Upper lobe of right lung (tissue), 1 donor: ENCODE measurements around the gene KLK11. TPM values are rescaled to one million over a fixed set of nuclear protein-coding genes. Genes with fewer than 3 reads are reported as not detected.

ENCODE experiments used
- ATAC-seq: fragments of 200-7000 bp; cut with Tn5 transposase; one replicate; pipeline ENCODE4 v1.9.1; 2020; ENCODE audit warnings: mild to moderate bottlenecking, moderate library complexity
- DNase-seq: peaks from one replicate; pipeline ENCODE4 v3.0.0-alpha.2; 2020
- H3K27ac ChIP-seq: fragments of 200-600 bp; one replicate; pipeline ENCODE4 v1.8.0; 2022
- H3K27me3 ChIP-seq: fragments of 200-600 bp; one replicate; pipeline ENCODE4 v1.8.0; 2022; ENCODE audit warnings: mild to moderate bottlenecking
- H3K36me3 ChIP-seq: fragments of 200-600 bp; one replicate; pipeline ENCODE4 v1.8.0; 2022
- H3K4me1 ChIP-seq: fragments of 200-600 bp; one replicate; pipeline ENCODE4 v1.8.0; 2022
- H3K4me3 ChIP-seq: fragments of 200-600 bp; one replicate; pipeline ENCODE4 v1.8.0; 2022; ENCODE audit warnings: mild to moderate bottlenecking
- H3K9me3 ChIP-seq: fragments of 200-600 bp; one replicate; pipeline ENCODE4 v1.8.0; 2022
- intact Hi-C: fragments of 100-400 bp; cut with DNase I; formaldehyde crosslinking; loops from one replicate; pipeline ENCODE4 v1.11.0; 2022
- total RNA-seq: library from RNA; stranded (reverse); fragmentation: NEBNext Ultra II Directional; extraction: Animal tissue kit (Norgen Biotek cat#: 25700); gene quantifications from one replicate; pipeline ENCODE4 v1.2.1, GENCODE V29; 2021
- TF ChIP-seq, protein P1 (sequence below): fragments of 200-600 bp; IDR thresholded peaks from one replicate; pipeline ENCODE4 v1.8.0; 2022; ENCODE audit warnings: antibody characterized with exemption
- donor health status: DM: no; HTN: yes; CAD: no; lungs with severe emphysema.

KLK11 gene
- total RNA-seq, 1 donor from 2014 or later, result 10.8 TPM

DNA sequence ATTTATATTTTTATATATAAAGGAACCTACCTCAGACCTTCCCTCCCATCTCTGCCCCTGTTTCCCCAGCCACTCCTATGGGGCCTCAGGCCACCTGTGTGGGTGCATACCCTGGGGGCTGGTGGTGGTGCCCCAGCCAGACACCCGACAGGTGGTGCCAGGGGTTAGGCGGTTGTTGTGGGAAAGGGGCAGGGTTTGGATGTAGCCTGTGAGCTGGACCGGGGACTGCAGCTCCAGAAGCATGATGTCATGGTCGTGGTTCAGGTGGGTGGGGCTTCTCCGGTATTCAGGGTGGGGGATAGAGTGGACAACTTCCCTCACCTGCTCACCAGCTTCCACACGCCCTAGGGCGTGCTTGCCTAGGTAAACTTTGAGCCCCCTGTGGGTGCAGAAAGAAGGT lies 33.3 kb upstream of the KLK11 start:
- Histone ChIP-seq H3K9me3 (no peaks in the 10 kb centered on the region), H3K4me3 (no peak overlapping the region), H3K36me3 (no peaks in the 10 kb centered on the region), H3K27ac (no peak overlapping the region), H3K27me3 (peaks cover 30% of the 10 kb centered on the region), H3K4me1 (no peaks in the 10 kb centered on the region)
- no peak for DNase-seq
- TF ChIP-seq, protein P1, sequence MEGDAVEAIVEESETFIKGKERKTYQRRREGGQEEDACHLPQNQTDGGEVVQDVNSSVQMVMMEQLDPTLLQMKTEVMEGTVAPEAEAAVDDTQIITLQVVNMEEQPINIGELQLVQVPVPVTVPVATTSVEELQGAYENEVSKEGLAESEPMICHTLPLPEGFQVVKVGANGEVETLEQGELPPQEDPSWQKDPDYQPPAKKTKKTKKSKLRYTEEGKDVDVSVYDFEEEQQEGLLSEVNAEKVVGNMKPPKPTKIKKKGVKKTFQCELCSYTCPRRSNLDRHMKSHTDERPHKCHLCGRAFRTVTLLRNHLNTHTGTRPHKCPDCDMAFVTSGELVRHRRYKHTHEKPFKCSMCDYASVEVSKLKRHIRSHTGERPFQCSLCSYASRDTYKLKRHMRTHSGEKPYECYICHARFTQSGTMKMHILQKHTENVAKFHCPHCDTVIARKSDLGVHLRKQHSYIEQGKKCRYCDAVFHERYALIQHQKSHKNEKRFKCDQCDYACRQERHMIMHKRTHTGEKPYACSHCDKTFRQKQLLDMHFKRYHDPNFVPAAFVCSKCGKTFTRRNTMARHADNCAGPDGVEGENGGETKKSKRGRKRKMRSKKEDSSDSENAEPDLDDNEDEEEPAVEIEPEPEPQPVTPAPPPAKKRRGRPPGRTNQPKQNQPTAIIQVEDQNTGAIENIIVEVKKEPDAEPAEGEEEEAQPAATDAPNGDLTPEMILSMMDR, result no peak
- intact Hi-C loops, result no loop called here
- no peak for ATAC-seq

DNA sequence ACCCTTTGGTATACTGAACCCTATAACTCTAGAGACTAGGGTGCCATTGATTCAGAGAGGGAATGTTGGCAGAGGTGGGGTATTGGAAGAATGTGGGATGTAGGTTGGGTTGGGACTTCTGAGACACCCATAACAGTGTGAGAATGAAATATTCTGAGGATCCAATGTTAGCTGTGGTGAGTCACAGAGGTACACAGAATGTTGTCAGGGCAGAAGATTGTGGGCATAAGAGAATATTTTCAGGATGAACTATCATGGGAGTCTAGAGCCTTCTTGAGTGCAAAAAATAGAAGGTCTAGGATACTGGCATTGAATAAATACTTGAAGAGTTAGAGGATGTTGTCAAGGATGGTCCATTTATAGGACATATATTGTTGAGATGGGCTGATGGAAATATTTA lies 29.4 kb upstream of the KLK11 start:
- ATAC-seq, result no peak
- TF ChIP-seq, protein P1, result no peak
- no peak for DNase-seq
- no peak overlapping the region for H3K4me3 ChIP-seq
- no peaks in the 10 kb centered on the region for H3K9me3 ChIP-seq
- H3K36me3 ChIP-seq, result no peaks in the 10 kb centered on the region
- H3K27me3 ChIP-seq, result peaks cover 19% of the 10 kb centered on the region
- H3K4me1 ChIP-seq, result no peaks in the 10 kb centered on the region
- H3K27ac ChIP-seq, result no peak overlapping the region
- intact Hi-C loops, result no loop called here

DNA sequence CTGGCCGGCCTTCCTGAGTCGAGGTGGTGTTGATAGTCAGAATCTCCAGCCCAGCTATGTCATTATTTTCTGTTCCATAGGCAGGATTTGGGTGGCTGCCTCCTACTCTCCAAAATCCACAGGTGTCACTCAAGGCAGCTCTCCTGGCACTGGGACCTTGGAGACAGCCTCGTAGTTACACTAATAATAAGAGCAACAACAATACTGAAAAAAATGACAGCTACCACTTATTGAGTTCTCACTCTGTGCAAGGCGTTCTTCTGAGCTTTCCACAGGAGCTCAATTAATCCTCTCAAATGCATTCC lies 20.6 kb upstream of the KLK11 start:
- TF ChIP-seq, protein P1, result no peak
- ATAC-seq, result no peak
- H3K27ac ChIP-seq, result no peak overlapping the region
- no peaks in the 10 kb centered on the region for H3K36me3 ChIP-seq
- no peak for DNase-seq
- no peaks in the 10 kb centered on the region for H3K4me1 ChIP-seq
- no peak overlapping the region for H3K4me3 ChIP-seq
- intact Hi-C loops, result no loop called here
- no peaks in the 10 kb centered on the region for H3K9me3 ChIP-seq
- peaks cover 11% of the 10 kb centered on the region for H3K27me3 ChIP-seq

DNA sequence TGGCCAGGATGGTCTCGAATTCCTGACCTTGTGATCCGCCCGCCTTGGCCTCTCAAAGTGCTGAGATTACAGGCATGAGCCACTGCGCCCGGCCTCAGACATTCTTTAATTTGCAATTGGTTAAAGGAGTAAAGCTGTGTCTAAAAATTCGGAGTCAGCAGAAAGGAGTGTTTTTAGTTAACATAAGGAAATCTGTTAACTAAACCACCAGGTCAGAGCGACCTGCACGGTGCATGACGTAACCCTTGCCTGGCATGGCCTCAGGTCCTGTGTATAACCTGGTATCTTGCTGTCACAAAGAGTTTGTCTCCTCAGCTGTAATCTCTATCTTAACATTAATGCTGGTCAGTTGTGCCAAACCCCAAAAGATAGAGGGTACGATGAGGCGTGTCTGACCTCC lies 17.9 kb upstream of the KLK11 start:
- ATAC-seq (no peak), DNase-seq (no peak)
- intact Hi-C loops, result no loop called here
- H3K4me1 ChIP-seq, result no peaks in the 10 kb centered on the region
- no peaks in the 10 kb centered on the region for H3K9me3 ChIP-seq
- no peak overlapping the region for H3K4me3 ChIP-seq
- TF ChIP-seq, protein P1, result no peak
- H3K27ac ChIP-seq, result no peak overlapping the region
- H3K27me3 ChIP-seq, result peaks cover 11% of the 10 kb centered on the region
- no peaks in the 10 kb centered on the region for H3K36me3 ChIP-seq

DNA sequence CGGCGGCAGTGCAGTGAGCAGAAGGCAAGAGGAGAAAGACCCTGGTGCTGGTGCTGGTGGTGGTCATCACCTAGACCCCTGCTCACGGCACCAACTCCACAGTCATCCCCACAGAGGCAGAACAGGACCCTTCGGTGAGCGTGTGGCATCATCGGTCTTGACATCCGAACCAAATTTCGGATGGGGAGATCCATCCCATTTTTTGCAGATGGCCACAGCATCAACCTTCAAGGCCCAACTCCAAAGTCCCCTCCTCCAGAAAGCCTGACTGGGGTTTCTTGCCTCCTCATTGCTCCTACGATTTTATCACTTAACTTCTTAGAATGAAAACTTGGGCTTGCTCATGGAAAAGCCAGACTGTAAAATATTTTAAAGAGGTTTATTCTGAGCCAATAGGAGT lies 17.1 kb upstream of the KLK11 start:
- no peak overlapping the region for H3K27ac ChIP-seq
- no peak for ATAC-seq
- H3K27me3 ChIP-seq, result peaks cover 11% of the 10 kb centered on the region
- H3K36me3 ChIP-seq, result no peaks in the 10 kb centered on the region
- no peak overlapping the region for H3K4me3 ChIP-seq
- DNase-seq, result no peak
- intact Hi-C loops, result no loop called here
- TF ChIP-seq, protein P1, result no peak
- no peaks in the 10 kb centered on the region for H3K9me3 ChIP-seq
- no peaks in the 10 kb centered on the region for H3K4me1 ChIP-seq

DNA sequence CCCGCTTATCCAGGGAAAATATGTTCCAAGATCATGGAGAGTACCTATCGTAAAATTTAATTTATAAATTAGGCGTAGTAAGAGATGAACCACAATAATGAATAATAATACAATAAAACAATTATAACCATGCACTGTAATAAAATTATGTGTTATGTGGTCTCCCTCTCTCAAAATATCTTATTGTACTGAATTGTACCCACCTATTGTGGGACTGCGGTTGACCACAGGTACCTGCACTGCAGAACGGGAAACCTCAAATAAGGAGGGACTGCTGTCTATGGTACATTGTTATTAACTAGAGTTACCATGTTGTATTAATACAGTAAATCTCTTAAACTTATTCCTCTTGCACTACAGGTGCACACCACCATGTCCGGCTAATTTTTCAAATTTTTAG lies 13.7 kb upstream of the KLK11 start:
- H3K4me1 ChIP-seq, result no peaks in the 10 kb centered on the region
- TF ChIP-seq, protein P1, result no peak

More for the DNA sequence above, 13.7 kb upstream of the KLK11 start:
- ATAC-seq (no peak), DNase-seq (no peak)
- Histone ChIP-seq H3K27me3 (peaks cover 6% of the 10 kb centered on the region), H3K36me3 (no peaks in the 10 kb centered on the region), H3K4me3 (no peak overlapping the region), H3K9me3 (no peaks in the 10 kb centered on the region), H3K27ac (no peak overlapping the region)
- intact Hi-C loops, result no loop called here
